ENCODE measurements around the gene LIME1.
"Not testable (repeated sequence)": the region's sequence is repeated elsewhere in the genome, so short reads cannot be mapped to it uniquely, and the experiment has no call there.

Gene LIME1

GRCh38 chr20:63708301-63709148, 27.9 kb upstream of the LIME1 start:
- no peak for DNase-seq

- DNase-seq: no peak
Measured at GRCh38 chr20:63709149-63709527, 27.3 kb upstream of the LIME1 start.

- DNase-seq: no peak
Measured at GRCh38 chr20:63711085-63711645, 25.3 kb upstream of the LIME1 start.

GRCh38 chr20:63712191-63712590, 24.3 kb upstream of the LIME1 start:
- DNase-seq: no peak

- no peak for DNase-seq
Measured at GRCh38 chr20:63714858-63715257, 21.6 kb upstream of the LIME1 start.

GRCh38 chr20:63718996-63719395, 17.5 kb upstream of the LIME1 start:
- DNase-seq: no peak

- DNase-seq: not testable (repeated sequence)
Measured at GRCh38 chr20:63722967-63723622, 13.4 kb upstream of the LIME1 start.

- DNase-seq: not testable (repeated sequence)
Measured at GRCh38 chr20:63730189-63730733, 6.2 kb upstream of the LIME1 start.

- DNase-seq: no peak
Measured at GRCh38 chr20:63731410-63731809, 5.1 kb upstream of the LIME1 start.

GRCh38 chr20:63732118-63733095, 4.1 kb upstream of the LIME1 start:
- DNase-seq: no peak

- DNase-seq: no peak
Measured at GRCh38 chr20:63733117-63733516, 3.3 kb upstream of the LIME1 start.

- DNase-seq: no peak
Measured at GRCh38 chr20:63733579-63734081, 2.8 kb upstream of the LIME1 start.

GRCh38 chr20:63734111-63734945, 2.1 kb upstream of the LIME1 start:
- no peak for DNase-seq

- DNase-seq: no peak
Measured at GRCh38 chr20:63734946-63735858, 1.3 kb upstream of the LIME1 start.

GRCh38 chr20:63736893-63737694, 630 bp downstream of the LIME1 start:
- peak in 4 of 5 donors; percentile 46 to 73 (median 59) for DNase-seq

GRCh38 chr20:63737695-63737944, 1.2 kb downstream of the LIME1 start:
- DNase-seq: no peak

- peak in 3 of 5 donors; percentile 24 to 52 (median 47) for DNase-seq
Measured at GRCh38 chr20:63737945-63738686, 1.7 kb downstream of the LIME1 start.

- peak in 2 of 5 donors; percentile 34 to 53 for DNase-seq
Measured at GRCh38 chr20:63738687-63739129, 2.2 kb downstream of the LIME1 start.
